SH-SY5Y (cell line): Measurements from ENCODE around the gene ZBTB9.

ENCODE experiments used
- GATA2 ChIP-seq: IDR thresholded peaks from 2 replicates; pipeline ENCODE4 v1.6.1; 2011; ENCODE audit warnings: mild to moderate bottlenecking, low read depth, low read length
- GATA3 ChIP-seq: IDR thresholded peaks from 2 replicates; pipeline ENCODE4 v1.6.1; 2011; ENCODE audit warnings: low read depth, mild to moderate bottlenecking, low read length, moderate library complexity

DNA sequence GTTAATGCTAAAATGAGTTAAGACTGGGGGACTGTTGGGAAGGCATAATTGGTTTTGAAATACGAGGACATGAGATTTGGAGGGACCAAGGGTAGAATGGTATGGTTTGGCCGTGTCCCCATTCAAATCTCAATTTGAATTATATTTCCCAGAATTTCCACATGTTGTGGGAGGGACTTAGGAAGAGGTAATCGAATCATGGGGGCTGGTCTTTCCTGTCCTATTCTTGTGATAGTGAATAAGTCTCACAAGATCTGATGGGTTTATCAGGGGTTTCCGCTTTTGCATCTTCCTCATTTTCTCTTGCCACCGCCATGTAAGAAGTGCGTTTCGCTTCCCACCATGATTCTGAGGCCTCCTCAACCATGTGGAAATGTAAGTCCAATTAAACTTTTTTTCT, 12.7 kb downstream of the ZBTB9 start:
- TF ChIP-seq GATA3 (no peak), GATA2 (no peak)
